OCI-LY7 (cell line): ENCODE data around the gene THTPA. TPM values are rescaled to one million over a fixed set of nuclear protein-coding genes. Genes with fewer than 3 reads are reported as not detected.
"Not testable (repeated sequence)": the region's sequence is repeated elsewhere in the genome, so short reads cannot be mapped to it uniquely, and the experiment has no call there.

Experiments used
- BruUV-seq: library from RNA; stranded (reverse); fragments of 400-500 nt; replicated peaks from 2 replicates; lab custom pipeline; 2021; lab: Mats Ljungman, UMichigan
- CTCF ChIA-PET: fragments of 300-600 bp; sonication (Branson Sonifier 250); formaldehyde crosslinking; loops from one replicate; lab custom pipeline; 2022; ENCODE audit warnings: antibody characterized with exemption; ENCODE audit not compliant: unreplicated experiment; lab: Charles Lee
- POLR2A ChIA-PET: fragments of 300-600 bp; sonication (Branson Sonifier 250); formaldehyde crosslinking; loops from one replicate; lab custom pipeline; 2022; ENCODE audit warnings: antibody characterized with exemption; lab: Charles Lee
- DNase-seq: peaks from one replicate; pipeline ENCODE4 v3.0.0-alpha.2; 2015; ENCODE audit warnings: low spot score
- H2AFZ ChIP-seq: fragments of 200-600 bp; sonication (generic), shearing (Covaris generic); 2 replicates; pipeline ENCODE4 v1.6.1; 2014; ENCODE audit warnings: mild to moderate bottlenecking, antibody characterized with exemption, low read length, moderate library complexity
- H3K27ac ChIP-seq: fragments of 200-600 bp; sonication (generic); 2 replicates; pipeline ENCODE4 v1.5.1; 2014; ENCODE audit warnings: mixed run types, low read depth, mild to moderate bottlenecking, moderate library complexity, low read length, inconsistent platforms; ENCODE audit not compliant: poor library complexity, severe bottlenecking
- H3K36me3 ChIP-seq: fragments of 200-600 bp; sonication (generic); 2 replicates; pipeline ENCODE4 v1.6.1; 2014; ENCODE audit warnings: mild to moderate bottlenecking, antibody characterized with exemption, low read length, moderate library complexity, mixed read lengths; ENCODE audit not compliant: insufficient read depth
- H3K4me1 ChIP-seq: fragments of 200-600 bp; sonication (generic); 2 replicates; pipeline ENCODE4 v1.5.1; 2014; ENCODE audit warnings: mild to moderate bottlenecking, low read length; ENCODE audit not compliant: insufficient read depth, poor library complexity, severe bottlenecking
- H3K4me2 ChIP-seq: fragments of 200-600 bp; sonication (generic); 2 replicates; pipeline ENCODE4 v1.6.1; 2014; ENCODE audit warnings: mild to moderate bottlenecking, low read length
- H3K4me3 ChIP-seq: fragments of 200-600 bp; sonication (generic); 2 replicates; pipeline ENCODE4 v1.5.1; 2014; ENCODE audit warnings: mild to moderate bottlenecking, low read depth, low read length; ENCODE audit not compliant: poor library complexity, severe bottlenecking
- H3K79me2 ChIP-seq: fragments of 200-600 bp; sonication (generic); 2 replicates; pipeline ENCODE4 v1.6.1; 2016; ENCODE audit warnings: low read depth, mild to moderate bottlenecking, low read length, moderate library complexity, mixed read lengths; ENCODE audit not compliant: insufficient read depth
- H3K9me2 ChIP-seq: fragments of 200-600 bp; sonication (generic); 2 replicates; pipeline ENCODE4 v1.6.1; 2016; ENCODE audit warnings: mild to moderate bottlenecking, low read length, mixed read lengths; ENCODE audit not compliant: insufficient read depth
- H3K9me3 ChIP-seq: fragments of 200-600 bp; sonication (generic); 2 replicates; pipeline ENCODE4 v1.6.1; 2014; ENCODE audit warnings: mild to moderate bottlenecking, mixed run types, low read length, mixed read lengths
- H4K20me1 ChIP-seq: fragments of 200-600 bp; sonication (generic); 2 replicates; pipeline ENCODE4 v1.6.1; 2014; ENCODE audit warnings: mild to moderate bottlenecking, antibody characterized with exemption, low read length, moderate library complexity, mixed read lengths; ENCODE audit not compliant: insufficient read depth
- EZH2phosphoT487 ChIP-seq: fragments of 200-600 bp; sonication (generic); IDR thresholded peaks from 2 replicates; pipeline ENCODE4 v1.6.1; 2018; ENCODE audit warnings: low read depth, borderline replicate concordance, mild to moderate bottlenecking, mixed run types, antibody characterized with exemption, low read length, moderate library complexity, mixed read lengths
- intact Hi-C: fragments of 100-400 bp; cut with micrococcal nuclease; formaldehyde crosslinking; loops from one replicate; pipeline ENCODE4 v1.10.0; 2022; ENCODE audit not compliant: unreplicated experiment
- total RNA-seq, 2 experiments: library from RNA; depleted of rRNA in 1 of 2; stranded (reverse); fragments of >200 nt in 1 of 2; shearing (Covaris generic) in 1 of 2; gene quantifications; 2 replicates each; pipeline ENCODE4 v1.2.3, GENCODE V29; 2014 to 2022
- TF ChIP-seq, protein P1 (sequence below): fragments of 200-600 bp; sonication (generic); conservative IDR thresholded peaks from 2 replicates; pipeline ENCODE4 v1.5.1; 2014; ENCODE audit warnings: mild to moderate bottlenecking, antibody characterized with exemption, low read length, moderate library complexity, mixed read lengths

THTPA gene
- total RNA-seq, 2 experiments from 2014 or later = 15.4 to 28.6 TPM

DNA sequence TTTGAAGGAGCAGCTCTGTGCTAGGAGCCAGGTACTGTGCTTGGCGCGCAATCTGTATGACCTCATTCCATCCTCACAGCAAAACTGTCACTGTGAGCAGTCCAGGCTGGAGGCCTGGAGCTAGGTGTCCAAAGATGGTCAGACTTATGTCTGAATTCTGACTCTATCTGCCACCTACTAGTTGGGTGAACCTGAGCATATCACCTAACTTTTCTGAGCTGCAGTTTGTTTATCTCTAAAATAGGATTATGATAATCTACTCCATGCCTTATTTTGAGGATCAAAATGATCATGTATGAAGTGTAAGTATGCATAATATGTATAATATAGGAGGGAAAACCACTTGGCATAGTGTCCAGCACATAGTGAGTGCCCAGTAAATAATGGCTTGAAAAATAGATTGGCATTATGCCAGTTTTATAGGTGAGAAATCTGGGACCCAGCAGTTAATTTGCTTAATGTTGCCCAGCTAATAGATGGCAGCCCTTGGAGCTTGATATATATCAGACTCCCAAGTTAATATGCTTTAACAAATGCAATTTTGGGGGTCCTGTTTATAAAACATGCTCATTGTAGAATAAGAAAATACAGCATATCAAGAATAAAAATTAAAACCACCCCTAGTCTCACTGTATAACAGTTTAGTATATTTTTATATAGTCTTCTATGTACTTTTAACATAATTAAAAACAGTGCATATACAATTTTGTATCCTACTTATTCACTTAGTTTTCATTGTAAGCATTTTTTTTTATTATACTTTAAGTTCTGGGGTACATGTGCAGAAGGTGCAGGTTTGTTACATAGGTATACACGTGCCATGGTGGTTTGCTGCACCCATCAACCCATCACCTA lies 27.1 kb downstream of the THTPA start:
- intact Hi-C loops = no loop called here
- Histone ChIP-seq H3K4me1 (no peaks in the 10 kb centered on the region), H3K36me3 (no peaks in the 10 kb centered on the region), H3K4me3 (no peak overlapping the region), H2AFZ (no peak overlapping the region), H3K27ac (no peak overlapping the region), H3K9me2 (no peaks in the 10 kb centered on the region), H3K79me2 (no peaks in the 10 kb centered on the region), H3K4me2 (no peak overlapping the region), H4K20me1 (no peaks in the 10 kb centered on the region), H3K9me3 (no peaks in the 10 kb centered on the region)
- BruUV-seq = no TSS peak
- CTCF ChIA-PET = no interaction called here
- POLR2A ChIA-PET = interaction anchor here (0.5 to 1.0 kb wide), 2 partner anchors 37 to 144 kb away, joined by 3 to 4 read pairs; no protein-coding TSS in a partner anchor
- TF ChIP-seq EZH2phosphoT487 = no peak
- TF ChIP-seq, protein P1, sequence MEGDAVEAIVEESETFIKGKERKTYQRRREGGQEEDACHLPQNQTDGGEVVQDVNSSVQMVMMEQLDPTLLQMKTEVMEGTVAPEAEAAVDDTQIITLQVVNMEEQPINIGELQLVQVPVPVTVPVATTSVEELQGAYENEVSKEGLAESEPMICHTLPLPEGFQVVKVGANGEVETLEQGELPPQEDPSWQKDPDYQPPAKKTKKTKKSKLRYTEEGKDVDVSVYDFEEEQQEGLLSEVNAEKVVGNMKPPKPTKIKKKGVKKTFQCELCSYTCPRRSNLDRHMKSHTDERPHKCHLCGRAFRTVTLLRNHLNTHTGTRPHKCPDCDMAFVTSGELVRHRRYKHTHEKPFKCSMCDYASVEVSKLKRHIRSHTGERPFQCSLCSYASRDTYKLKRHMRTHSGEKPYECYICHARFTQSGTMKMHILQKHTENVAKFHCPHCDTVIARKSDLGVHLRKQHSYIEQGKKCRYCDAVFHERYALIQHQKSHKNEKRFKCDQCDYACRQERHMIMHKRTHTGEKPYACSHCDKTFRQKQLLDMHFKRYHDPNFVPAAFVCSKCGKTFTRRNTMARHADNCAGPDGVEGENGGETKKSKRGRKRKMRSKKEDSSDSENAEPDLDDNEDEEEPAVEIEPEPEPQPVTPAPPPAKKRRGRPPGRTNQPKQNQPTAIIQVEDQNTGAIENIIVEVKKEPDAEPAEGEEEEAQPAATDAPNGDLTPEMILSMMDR = no peak
- no peak for DNase-seq

DNA sequence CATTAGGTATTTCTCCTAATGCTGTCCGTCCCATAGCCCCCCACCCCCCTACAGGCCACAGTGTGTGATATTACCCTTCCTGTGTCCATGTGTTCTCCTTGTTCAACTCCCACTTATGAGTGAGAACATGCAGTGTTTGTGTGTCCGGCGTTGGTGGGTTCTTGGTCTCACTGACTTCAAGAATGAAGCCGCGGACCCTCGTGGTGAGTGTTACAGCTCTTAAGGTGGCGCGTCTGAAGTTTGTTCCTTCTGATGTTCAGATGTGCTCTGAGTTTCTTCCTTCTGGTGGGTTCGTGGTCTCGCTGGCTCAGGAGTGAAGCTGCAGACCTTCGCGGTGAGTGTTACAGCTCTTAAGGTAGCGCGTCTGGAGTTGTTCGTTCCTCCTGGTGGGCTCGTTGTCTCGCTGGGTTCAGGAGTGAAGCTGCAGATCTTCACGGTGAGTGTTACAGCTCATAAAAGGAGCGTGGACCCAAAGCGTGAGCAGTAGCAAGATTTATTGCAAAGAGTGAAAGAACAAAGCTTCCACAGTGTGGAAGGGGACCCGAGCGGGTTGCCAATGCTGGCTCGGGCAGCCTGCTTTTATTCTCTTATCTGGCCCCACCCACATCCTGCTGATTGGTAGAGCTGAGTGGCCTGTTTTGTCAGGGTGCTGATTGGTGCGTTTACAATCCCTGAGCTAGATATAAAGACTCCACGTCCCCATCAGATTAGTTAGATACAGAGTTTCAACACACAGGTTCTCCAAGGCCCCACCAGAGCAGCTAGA lies 27.9 kb downstream of the THTPA start:
- H3K36me3 ChIP-seq, H3K4me3 ChIP-seq, H3K79me2 ChIP-seq, H3K9me2 ChIP-seq, H4K20me1 ChIP-seq, H3K9me3 ChIP-seq, BruUV-seq, CTCF ChIA-PET, DNase-seq, intact Hi-C loops, H2AFZ ChIP-seq, H3K27ac ChIP-seq, H3K4me1 ChIP-seq, POLR2A ChIA-PET, H3K4me2 ChIP-seq: not testable (repeated sequence)

DNA sequence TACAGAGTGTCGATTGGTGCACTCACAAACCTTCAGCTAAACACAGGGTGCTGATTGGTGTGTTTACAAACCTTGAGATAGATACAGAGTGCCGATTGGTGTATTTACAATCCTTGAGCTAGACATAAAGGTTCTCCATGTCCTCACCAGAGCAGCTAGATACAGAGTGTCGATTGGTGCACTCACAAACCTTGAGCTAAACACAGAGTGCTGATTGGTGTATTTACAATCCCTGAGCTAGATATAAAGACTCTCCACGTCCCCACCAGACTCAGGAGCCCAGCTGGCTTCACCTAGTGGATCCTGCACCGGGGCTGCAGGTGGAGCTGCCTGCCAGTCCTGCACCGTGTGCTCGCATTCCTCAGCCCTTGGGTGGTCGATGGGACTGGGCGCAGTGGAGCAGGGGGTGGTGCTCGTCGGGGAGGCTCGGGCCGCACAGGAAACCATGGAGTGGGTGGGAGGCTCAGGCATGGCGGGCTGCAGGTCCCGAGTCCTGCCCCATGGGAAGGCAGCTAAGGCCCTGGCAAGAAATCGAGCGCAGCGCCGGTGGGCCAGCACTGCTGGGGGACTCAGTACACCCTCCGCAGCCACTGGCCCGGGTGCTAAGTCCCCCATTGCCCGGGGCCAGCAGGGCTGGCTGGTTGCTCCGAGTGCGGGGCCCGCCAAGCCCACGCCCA lies 28.6 kb downstream of the THTPA start:
- H4K20me1 ChIP-seq, H3K36me3 ChIP-seq, H3K4me2 ChIP-seq, H2AFZ ChIP-seq, H3K4me3 ChIP-seq, DNase-seq, POLR2A ChIA-PET, H3K9me3 ChIP-seq, BruUV-seq, H3K27ac ChIP-seq, H3K4me1 ChIP-seq, CTCF ChIA-PET, intact Hi-C loops, H3K79me2 ChIP-seq, H3K9me2 ChIP-seq: not testable (repeated sequence)
